Stimulated activated memory B cell treated with anti-CD40 and anti-IgM and Interleukin-4, amounts not matched to agents 10 μg/mL and 1 μg/mL and 100 μg/mL, for 72 hours (primary cell): ENCODE results near the gene HOXA4.

Source experiments
- ATAC-seq: fragments of 150-1000 bp; cut with Tn5 transposase; 2 replicates; pipeline ENCODE4 v1.10.0; 2021
- H3K27ac Mint-ChIP-seq: one replicate; pipeline ENCODE4 v1.8.0; 2022; ENCODE audit warnings: mild to moderate bottlenecking, mixed read lengths
- H3K27me3 Mint-ChIP-seq: one replicate; pipeline ENCODE4 v1.8.0; 2022; ENCODE audit warnings: mixed read lengths
- H3K36me3 Mint-ChIP-seq: one replicate; pipeline ENCODE4 v1.8.0; 2022; ENCODE audit warnings: mixed read lengths
- H3K4me1 Mint-ChIP-seq: one replicate; pipeline ENCODE4 v1.8.0; 2022; ENCODE audit warnings: mixed read lengths
- H3K4me3 Mint-ChIP-seq: one replicate; pipeline ENCODE4 v1.8.0; 2022; ENCODE audit warnings: mild to moderate bottlenecking, moderate library complexity, mixed read lengths
- H3K9me3 Mint-ChIP-seq: one replicate; pipeline ENCODE4 v1.8.0; 2022; ENCODE audit warnings: mixed read lengths

The HOXA4 gene

GRCh38 chr7:27130540-27131389, at the start of gene HOXA4:
HOXA4 (minus strand) TSS chr7:27130757; CDS start chr7:27130733, 24 bp downstream.
- peak within 1 kb of the TSS; percentile 54 for H3K4me3 Mint-ChIP-seq

GRCh38 chr7:27179503-27180430, 49.2 kb upstream of the HOXA4 start:
- Mint-ChIP-seq H3K4me1 (peaks cover 26% of the 10 kb centered on the region), H3K27ac (no peak overlapping the region), H3K36me3 (no peaks in the 10 kb centered on the region), H3K4me3 (peak overlapping the region; percentile 31), H3K27me3 (peaks cover 94% of the 10 kb centered on the region), H3K9me3 (no peaks in the 10 kb centered on the region)
- no peak for ATAC-seq

More at GRCh38 chr7:27130540-27131389, at the start of gene HOXA4:
- H3K36me3 Mint-ChIP-seq = no peaks in the 10 kb centered on the region
- H3K4me1 Mint-ChIP-seq = no peaks in the 10 kb centered on the region
- no peak within 1 kb of the TSS for H3K27ac Mint-ChIP-seq
- peaks cover 3% of the 10 kb centered on the region for H3K9me3 Mint-ChIP-seq
- H3K27me3 Mint-ChIP-seq = peaks cover 70% of the 10 kb centered on the region
- ATAC-seq = peak; percentile 83

- no peaks in the 10 kb centered on the region for H3K9me3 Mint-ChIP-seq
- peaks cover 24% of the 10 kb centered on the region for H3K4me1 Mint-ChIP-seq
- no peak overlapping the region for H3K27ac Mint-ChIP-seq
- no peaks in the 10 kb centered on the region for H3K36me3 Mint-ChIP-seq
- no peak for ATAC-seq
- H3K27me3 Mint-ChIP-seq = peaks cover 94% of the 10 kb centered on the region
- H3K4me3 Mint-ChIP-seq = no peak overlapping the region
Measured at GRCh38 chr7:27179030-27179429, 48.5 kb upstream of the HOXA4 start.

GRCh38 chr7:27178366-27178765, 47.8 kb upstream of the HOXA4 start:
- H3K36me3 Mint-ChIP-seq = no peaks in the 10 kb centered on the region
- no peak overlapping the region for H3K27ac Mint-ChIP-seq
- no peak overlapping the region for H3K4me3 Mint-ChIP-seq
- ATAC-seq = no peak
- H3K4me1 Mint-ChIP-seq = peaks cover 24% of the 10 kb centered on the region
- H3K9me3 Mint-ChIP-seq = no peaks in the 10 kb centered on the region
- peaks cover 92% of the 10 kb centered on the region for H3K27me3 Mint-ChIP-seq

- Mint-ChIP-seq H3K4me3 (no peak overlapping the region), H3K4me1 (peaks cover 22% of the 10 kb centered on the region), H3K27ac (no peak overlapping the region), H3K36me3 (no peaks in the 10 kb centered on the region), H3K27me3 (peaks cover 89% of the 10 kb centered on the region), H3K9me3 (no peaks in the 10 kb centered on the region)
- no peak for ATAC-seq
Measured at GRCh38 chr7:27177795-27178320, 47.3 kb upstream of the HOXA4 start.

- peaks cover 89% of the 10 kb centered on the region for H3K27me3 Mint-ChIP-seq
- H3K4me3 Mint-ChIP-seq = no peak overlapping the region
- H3K27ac Mint-ChIP-seq = no peak overlapping the region
- no peak for ATAC-seq
- H3K9me3 Mint-ChIP-seq = no peaks in the 10 kb centered on the region
- H3K4me1 Mint-ChIP-seq = peaks cover 22% of the 10 kb centered on the region
- H3K36me3 Mint-ChIP-seq = no peaks in the 10 kb centered on the region
Measured at GRCh38 chr7:27176962-27177794, 46.6 kb upstream of the HOXA4 start.

- Mint-ChIP-seq H3K36me3 (no peaks in the 10 kb centered on the region), H3K27me3 (peaks cover 89% of the 10 kb centered on the region), H3K4me1 (peaks cover 29% of the 10 kb centered on the region), H3K4me3 (no peak overlapping the region), H3K9me3 (no peaks in the 10 kb centered on the region), H3K27ac (no peak overlapping the region)
- no peak for ATAC-seq
Measured at GRCh38 chr7:27176524-27176845, 45.9 kb upstream of the HOXA4 start.

GRCh38 chr7:27175626-27176523, 45.3 kb upstream of the HOXA4 start:
- H3K27ac Mint-ChIP-seq = no peak overlapping the region
- peaks cover 89% of the 10 kb centered on the region for H3K27me3 Mint-ChIP-seq
- no peak for ATAC-seq
- no peak overlapping the region for H3K4me3 Mint-ChIP-seq
- H3K4me1 Mint-ChIP-seq = peaks cover 32% of the 10 kb centered on the region
- H3K9me3 Mint-ChIP-seq = no peaks in the 10 kb centered on the region
- no peaks in the 10 kb centered on the region for H3K36me3 Mint-ChIP-seq

GRCh38 chr7:27174874-27175625, 44.5 kb upstream of the HOXA4 start:
- no peak for ATAC-seq
- no peaks in the 10 kb centered on the region for H3K9me3 Mint-ChIP-seq
- no peaks in the 10 kb centered on the region for H3K36me3 Mint-ChIP-seq
- H3K4me1 Mint-ChIP-seq = peaks cover 26% of the 10 kb centered on the region
- H3K27ac Mint-ChIP-seq = no peak overlapping the region
- peaks cover 89% of the 10 kb centered on the region for H3K27me3 Mint-ChIP-seq
- peak overlapping the region; percentile 56 for H3K4me3 Mint-ChIP-seq

- H3K9me3 Mint-ChIP-seq = no peaks in the 10 kb centered on the region
- ATAC-seq = no peak
- no peaks in the 10 kb centered on the region for H3K36me3 Mint-ChIP-seq
- H3K4me3 Mint-ChIP-seq = peak within 1 kb of the TSS; percentile 56
- no peak within 1 kb of the TSS for H3K27ac Mint-ChIP-seq
- H3K27me3 Mint-ChIP-seq = peaks cover 83% of the 10 kb centered on the region
- H3K4me1 Mint-ChIP-seq = peaks cover 18% of the 10 kb centered on the region
Measured at GRCh38 chr7:27173956-27174873, 43.7 kb upstream of the HOXA4 start, which contains the start of gene HOXA10. HOXA10 (minus strand) TSS chr7:27174320; CDS start chr7:27174306, 14 bp downstream.

GRCh38 chr7:27173511-27173955, 43.0 kb upstream of the HOXA4 start:
- Mint-ChIP-seq H3K4me1 (peaks cover 23% of the 10 kb centered on the region), H3K36me3 (no peaks in the 10 kb centered on the region), H3K4me3 (no peak overlapping the region), H3K9me3 (no peaks in the 10 kb centered on the region), H3K27ac (no peak overlapping the region), H3K27me3 (peaks cover 83% of the 10 kb centered on the region)
- peak; percentile 59 for ATAC-seq

GRCh38 chr7:27172823-27173510, 42.4 kb upstream of the HOXA4 start:
- Mint-ChIP-seq H3K4me1 (peaks cover 25% of the 10 kb centered on the region), H3K9me3 (no peaks in the 10 kb centered on the region), H3K27ac (no peak overlapping the region), H3K27me3 (peaks cover 83% of the 10 kb centered on the region), H3K36me3 (no peaks in the 10 kb centered on the region), H3K4me3 (peak overlapping the region; percentile 23)
- no peak for ATAC-seq
